Measurements from ENCODE around the gene TICAM2. TPM values are rescaled to one million over a fixed set of nuclear protein-coding genes. Genes with fewer than 3 reads are reported as not detected.

Gene TICAM2
- total RNA-seq, 4 donors from 2014 or later: 1.2 to 3.9 (median 1.7) TPM

DNA sequence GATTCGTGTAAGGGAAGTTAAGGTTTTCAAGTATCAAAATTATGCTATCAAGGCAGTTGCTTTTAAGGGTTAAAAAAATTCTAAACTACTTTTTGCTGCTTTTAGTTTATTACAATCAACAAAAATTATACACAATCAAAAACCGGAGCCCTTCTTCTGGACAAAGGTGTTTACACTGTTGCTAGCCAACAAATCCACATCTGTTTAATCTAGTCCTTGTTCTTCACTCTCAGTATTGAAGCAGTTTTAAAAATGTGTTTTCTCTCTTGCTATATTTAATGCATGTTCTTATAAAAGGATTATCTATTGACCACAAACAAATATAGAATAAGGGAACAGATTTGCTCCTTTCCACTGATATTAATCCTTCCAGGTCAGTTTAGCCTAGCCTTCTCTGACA lies 60.2 kb downstream of the TICAM2 start:
- TF ChIP-seq, protein P1, sequence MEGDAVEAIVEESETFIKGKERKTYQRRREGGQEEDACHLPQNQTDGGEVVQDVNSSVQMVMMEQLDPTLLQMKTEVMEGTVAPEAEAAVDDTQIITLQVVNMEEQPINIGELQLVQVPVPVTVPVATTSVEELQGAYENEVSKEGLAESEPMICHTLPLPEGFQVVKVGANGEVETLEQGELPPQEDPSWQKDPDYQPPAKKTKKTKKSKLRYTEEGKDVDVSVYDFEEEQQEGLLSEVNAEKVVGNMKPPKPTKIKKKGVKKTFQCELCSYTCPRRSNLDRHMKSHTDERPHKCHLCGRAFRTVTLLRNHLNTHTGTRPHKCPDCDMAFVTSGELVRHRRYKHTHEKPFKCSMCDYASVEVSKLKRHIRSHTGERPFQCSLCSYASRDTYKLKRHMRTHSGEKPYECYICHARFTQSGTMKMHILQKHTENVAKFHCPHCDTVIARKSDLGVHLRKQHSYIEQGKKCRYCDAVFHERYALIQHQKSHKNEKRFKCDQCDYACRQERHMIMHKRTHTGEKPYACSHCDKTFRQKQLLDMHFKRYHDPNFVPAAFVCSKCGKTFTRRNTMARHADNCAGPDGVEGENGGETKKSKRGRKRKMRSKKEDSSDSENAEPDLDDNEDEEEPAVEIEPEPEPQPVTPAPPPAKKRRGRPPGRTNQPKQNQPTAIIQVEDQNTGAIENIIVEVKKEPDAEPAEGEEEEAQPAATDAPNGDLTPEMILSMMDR (IDR thresholded peaks at IDR 0.05): no peak
- DNase-seq (ENCODE audit: low spot score): no peak
- no peak for ATAC-seq (ENCODE audit: low FRiP score)

DNA sequence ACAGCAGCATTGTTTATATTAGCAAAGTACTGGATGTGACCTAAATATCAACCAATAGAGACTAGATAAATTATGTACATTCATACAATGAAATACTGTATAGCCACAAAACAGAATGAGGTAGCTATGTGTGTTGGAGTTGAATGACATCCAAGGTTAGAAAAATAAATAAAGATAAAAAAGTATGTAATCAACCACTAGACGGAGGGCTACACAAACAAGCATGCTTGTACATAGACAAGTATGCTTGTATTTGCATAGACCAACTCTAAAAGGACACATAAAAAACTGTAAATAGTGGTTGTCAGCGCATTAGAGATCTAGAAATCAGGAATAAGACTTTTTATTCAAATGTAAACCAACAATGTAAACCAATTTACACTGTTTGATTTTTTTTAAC lies 60.7 kb downstream of the TICAM2 start:
- ATAC-seq (ENCODE audit: low FRiP score) (no peak), DNase-seq (ENCODE audit: low spot score) (no peak)
- TF ChIP-seq, protein P1 (IDR thresholded peaks at IDR 0.05): no peak

DNA sequence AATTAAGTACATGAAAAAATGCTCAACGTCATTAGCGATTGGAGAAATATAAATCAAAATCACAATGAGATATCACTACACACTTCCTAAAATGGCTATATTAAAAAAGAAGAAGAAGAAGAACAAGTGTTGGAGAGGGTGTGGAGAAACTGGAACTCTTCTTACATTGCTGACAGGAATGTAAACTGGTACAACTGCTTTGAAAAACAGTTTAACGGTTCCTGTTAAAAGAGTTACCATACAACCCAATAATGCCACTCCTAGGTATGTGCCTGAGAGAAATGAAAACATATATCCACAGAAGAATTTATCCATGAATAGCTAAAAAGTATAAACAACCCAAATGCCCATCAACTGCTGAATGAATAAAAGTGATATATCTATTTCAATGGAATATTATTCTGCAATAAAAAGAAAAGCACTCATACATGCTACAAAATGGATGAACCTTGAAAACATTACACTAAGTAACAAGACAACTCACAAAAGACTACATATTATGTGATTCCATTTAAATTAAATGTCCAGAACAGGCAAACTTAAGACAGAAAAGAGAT lies 66.7 kb downstream of the TICAM2 start:
- TF ChIP-seq, protein P1 (IDR thresholded peaks at IDR 0.05): no peak
- no peak for DNase-seq (ENCODE audit: low spot score)
- ATAC-seq (ENCODE audit: low FRiP score): no peak

DNA sequence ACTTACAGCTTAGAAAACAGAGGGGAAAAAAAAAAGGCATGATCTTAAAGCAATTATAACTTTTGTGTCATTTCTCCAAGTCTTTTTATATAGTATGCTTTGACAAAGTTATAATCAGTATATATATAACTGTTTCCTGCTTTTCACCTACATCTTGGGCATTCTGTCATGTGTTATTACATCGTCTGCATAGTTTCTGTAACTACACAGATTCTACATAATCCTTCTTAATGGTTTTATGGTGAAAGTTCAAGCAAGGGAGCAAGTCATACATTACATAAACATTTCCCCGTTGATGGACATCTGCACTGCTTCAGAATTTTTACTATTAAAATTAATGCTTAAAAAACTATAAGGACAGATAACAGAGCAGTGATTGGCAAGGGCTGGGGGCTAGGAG lies 69.8 kb downstream of the TICAM2 start:
- DNase-seq (ENCODE audit: low spot score) (no peak), ATAC-seq (ENCODE audit: low FRiP score) (no peak)
- TF ChIP-seq, protein P1 (IDR thresholded peaks at IDR 0.05): no peak

DNA sequence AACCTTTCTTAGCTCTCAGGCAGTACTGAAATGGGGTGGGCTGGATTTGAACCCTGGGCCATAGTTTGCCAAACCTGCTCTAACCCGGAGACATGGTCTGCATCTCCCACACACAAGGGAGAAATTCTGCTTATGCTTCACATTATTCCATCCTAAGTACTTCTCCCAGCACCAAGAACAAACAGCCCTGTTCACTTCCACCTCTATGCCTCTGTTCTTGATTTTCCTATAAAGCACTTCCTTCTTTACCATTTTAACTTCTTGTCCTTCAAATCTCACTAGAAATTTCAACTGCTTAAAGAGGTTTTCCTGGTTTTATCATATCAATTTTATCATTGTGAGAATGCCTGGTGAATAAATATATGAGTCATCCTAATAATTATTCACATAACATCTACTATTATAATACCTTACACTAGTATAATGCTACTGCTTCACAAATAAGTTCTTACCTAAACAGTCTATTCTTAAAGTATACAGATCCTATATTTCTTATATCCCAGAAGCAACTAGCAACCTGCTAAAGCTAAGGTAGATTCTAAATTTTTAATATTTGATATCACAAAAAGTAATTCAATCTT lies 70.4 kb downstream of the TICAM2 start:
- ATAC-seq (ENCODE audit: low FRiP score) (no peak), DNase-seq (ENCODE audit: low spot score) (no peak)
- TF ChIP-seq, protein P1 (IDR thresholded peaks at IDR 0.05): no peak

DNA sequence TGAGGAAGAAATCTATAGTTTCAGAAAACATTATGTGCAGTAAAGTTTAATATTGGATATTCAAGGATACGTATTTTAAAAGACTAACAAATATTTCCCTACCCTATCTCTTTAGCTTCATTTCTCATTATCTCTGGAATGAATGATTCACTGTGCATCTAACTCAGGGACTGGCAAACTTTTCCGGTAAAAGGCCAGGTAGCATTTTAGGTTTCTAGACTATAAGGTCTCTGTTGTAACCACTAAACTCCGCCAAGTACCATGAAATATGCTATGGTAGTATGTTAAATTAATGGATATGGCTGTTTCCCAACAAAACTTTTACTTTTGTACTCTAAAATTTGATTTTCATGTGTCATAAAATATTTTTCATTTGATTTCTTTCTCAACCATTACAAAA lies 70.9 kb downstream of the TICAM2 start:
- DNase-seq (ENCODE audit: low spot score): no peak
- TF ChIP-seq, protein P1 (IDR thresholded peaks at IDR 0.05): no peak
- ATAC-seq (ENCODE audit: low FRiP score): peak; percentile 58

DNA sequence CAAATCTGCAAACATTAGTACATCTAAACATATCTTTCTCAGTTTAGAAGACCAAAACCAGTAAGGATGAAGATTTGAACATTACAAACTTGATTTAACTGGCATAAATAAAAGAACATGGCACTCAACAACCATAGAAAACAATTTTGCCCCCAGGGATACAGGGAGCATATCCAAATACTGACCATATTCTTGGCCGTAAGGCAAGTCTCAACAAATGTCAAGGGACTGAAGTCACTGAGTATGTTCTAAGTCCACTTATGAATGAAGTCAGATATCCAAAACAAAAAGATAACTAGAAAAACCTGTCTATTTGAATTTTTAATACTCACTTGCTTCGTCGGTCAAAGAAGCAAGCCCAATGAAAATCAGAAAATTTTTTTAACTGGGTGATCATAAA lies 71.9 kb downstream of the TICAM2 start:
- DNase-seq (ENCODE audit: low spot score): no peak
- TF ChIP-seq, protein P1 (IDR thresholded peaks at IDR 0.05): no peak
- no peak for ATAC-seq (ENCODE audit: low FRiP score)

Measured in omental fat pad (tissue), 4 donors.